ENCODE data around the gene MLXIPL.

- TF ChIP-seq CTCF (IDR thresholded peaks at IDR 0.05) (no peak), POLR2A (IDR thresholded peaks at IDR 0.05) (no peak)
These were observed 28.2 kb upstream of the MLXIPL start for GRCh38 chr7:73652541-73652949.

Measured in esophagus squamous epithelium (tissue), 4 donors.